Measurements from ENCODE around the gene SYT7.

The SYT7 gene

GRCh38 chr11:61497473-61497872 lies 83.4 kb downstream of the SYT7 start:
- no peak for TF ChIP-seq CTCF (IDR thresholded peaks at IDR 0.05; ENCODE audit: low read depth, low read length)
- DNase-seq (ENCODE audit: extremely low read depth, low read depth): no peak

- DNase-seq (ENCODE audit: extremely low read depth, low read depth): no peak
- no peak for TF ChIP-seq CTCF (IDR thresholded peaks at IDR 0.05; ENCODE audit: low read depth, low read length)
These were observed 84.1 kb downstream of the SYT7 start for GRCh38 chr11:61496602-61497400.

DNA sequence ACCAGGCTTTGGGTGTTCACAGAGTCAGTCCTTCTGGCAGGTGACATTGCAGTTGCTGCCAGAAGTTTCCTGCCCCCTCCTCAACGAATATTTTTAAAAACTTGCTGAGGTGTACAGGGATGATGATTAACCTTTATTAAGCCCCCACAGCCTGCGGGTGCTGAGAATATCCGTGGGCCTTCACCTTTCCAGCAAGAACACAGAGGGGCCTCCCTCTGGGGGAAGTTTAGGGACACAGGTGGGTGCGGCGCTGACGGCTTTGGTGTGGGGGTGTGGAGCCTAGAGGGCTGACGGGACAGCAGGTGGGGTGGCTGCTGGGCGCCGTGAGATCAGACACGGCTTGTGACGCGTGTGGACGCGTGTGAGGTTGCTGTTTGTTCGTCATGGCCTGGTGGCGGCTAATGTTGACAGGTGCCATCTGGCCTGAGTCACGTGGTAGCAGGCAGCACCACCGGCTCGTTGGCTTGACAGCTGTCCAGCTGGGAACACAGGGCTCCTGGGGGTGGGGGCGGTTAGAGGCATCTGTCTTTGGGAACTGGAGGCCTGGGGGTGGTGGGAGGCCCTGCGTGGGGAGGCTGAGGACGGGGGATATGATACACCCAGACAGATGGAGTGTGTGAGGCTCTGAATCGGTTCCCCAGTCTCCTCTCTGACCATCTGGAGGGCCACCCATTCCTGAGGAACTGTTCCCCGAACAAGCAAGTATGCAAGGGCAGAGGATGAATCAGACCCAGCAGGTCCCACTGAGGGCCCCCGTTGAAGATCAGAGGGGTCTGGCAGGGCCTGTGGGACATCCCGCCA lies 84.9 kb downstream of the SYT7 start:
- no peak for TF ChIP-seq CTCF (IDR thresholded peaks at IDR 0.05; ENCODE audit: low read depth, low read length)
- no peak for DNase-seq (ENCODE audit: extremely low read depth, low read depth)

DNA sequence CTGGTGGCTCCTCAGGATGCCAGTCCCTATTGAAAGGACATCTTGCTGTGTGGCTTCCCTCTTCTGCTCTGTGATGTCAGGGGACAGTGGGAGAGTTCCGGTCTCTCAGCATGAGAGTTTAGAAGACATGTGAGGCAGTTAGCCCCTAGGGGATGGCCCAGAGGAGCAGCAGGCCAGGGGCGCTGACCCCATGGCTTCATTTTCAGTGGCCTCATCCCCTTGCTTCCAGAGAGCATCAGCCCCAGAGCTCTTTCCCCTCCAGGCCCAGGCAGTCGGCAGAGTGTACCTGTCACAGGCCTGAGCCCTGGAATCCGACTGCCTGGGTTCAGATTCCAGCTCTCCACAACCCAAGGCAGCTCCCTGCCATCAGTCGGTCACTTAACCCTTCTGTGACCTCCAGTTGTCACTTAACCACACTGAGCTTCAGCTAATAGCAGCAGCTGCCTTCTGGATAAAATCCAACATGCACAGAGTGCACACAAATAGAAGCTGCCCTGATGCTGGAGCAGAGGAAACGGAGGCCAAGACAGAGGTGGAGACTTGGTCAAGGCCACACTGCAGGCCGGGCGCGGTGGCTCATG lies 86.4 kb downstream of the SYT7 start:
- TF ChIP-seq CTCF (IDR thresholded peaks at IDR 0.05; ENCODE audit: low read depth, low read length): no peak
- DNase-seq (ENCODE audit: extremely low read depth, low read depth): no peak

GRCh38 chr11:61491736-61492395 lies 89.0 kb downstream of the SYT7 start:
- no peak for DNase-seq (ENCODE audit: extremely low read depth, low read depth)
- no peak for TF ChIP-seq CTCF (IDR thresholded peaks at IDR 0.05; ENCODE audit: low read depth, low read length)

- DNase-seq (ENCODE audit: extremely low read depth, low read depth): no peak
- no peak for TF ChIP-seq CTCF (IDR thresholded peaks at IDR 0.05; ENCODE audit: low read depth, low read length)
These were observed 90.8 kb downstream of the SYT7 start for GRCh38 chr11:61489833-61490721.

Measured in AG09319 (cell line).